Neural crest cell (in vitro differentiated cells): ENCODE data around the gene HSPA1A. TPM values are rescaled to one million over a fixed set of nuclear protein-coding genes. Genes with fewer than 3 reads are reported as not detected.
"Not testable (repeated sequence)": the region's sequence is repeated elsewhere in the genome, so short reads cannot be mapped to it uniquely, and the experiment has no call there.

Source experiments
- DNase-seq: peaks from one replicate; pipeline ENCODE4 v3.0.0; 2021; ENCODE audit warnings: low read depth, mixed read lengths, low spot score
- H3K27ac Mint-ChIP-seq: one replicate; pipeline ENCODE4 v1.8.0; 2021; ENCODE audit warnings: mild to moderate bottlenecking, mixed read lengths; ENCODE audit not compliant: unreplicated experiment
- H3K27me3 Mint-ChIP-seq: 2 replicates; pipeline ENCODE4 v1.8.0; 2021; ENCODE audit warnings: low read depth, mild to moderate bottlenecking, mixed read lengths
- H3K36me3 Mint-ChIP-seq: 2 replicates; pipeline ENCODE4 v1.8.0; 2021; ENCODE audit warnings: low read depth, mild to moderate bottlenecking, mixed read lengths
- H3K4me1 Mint-ChIP-seq: 2 replicates; pipeline ENCODE4 v1.8.0; 2021; ENCODE audit warnings: mixed read lengths
- H3K4me3 Mint-ChIP-seq: one replicate; pipeline ENCODE4 v1.8.0; 2021; ENCODE audit warnings: mild to moderate bottlenecking, mixed read lengths
- H3K9me3 Mint-ChIP-seq: 2 replicates; pipeline ENCODE4 v1.8.0; 2021; ENCODE audit warnings: mixed read lengths
- CTCF ChIP-seq: fragments of 200-600 bp; sonication (generic); conservative IDR thresholded peaks from 2 replicates; pipeline ENCODE4 v1.5.0; 2021; ENCODE audit warnings: antibody characterized with exemption, mild to moderate bottlenecking
- total RNA-seq: library from RNA; stranded (reverse); gene quantifications from 2 replicates; pipeline ENCODE4 v1.2.1, GENCODE V29; 2021

The HSPA1A gene
- total RNA-seq, 1 donor from 2014 or later: 72.3 TPM

GRCh38 chr6:31796993-31797385, 18.4 kb upstream of the HSPA1A start:
- H3K4me3 Mint-ChIP-seq: peak overlapping the region; percentile 77
- TF ChIP-seq CTCF: no peak
- H3K27ac Mint-ChIP-seq: no peak overlapping the region
- H3K4me1 Mint-ChIP-seq: peaks cover 23% of the 10 kb centered on the region
- H3K36me3 Mint-ChIP-seq: peaks cover 9% of the 10 kb centered on the region
- H3K27me3 Mint-ChIP-seq: no peaks in the 10 kb centered on the region
- H3K9me3 Mint-ChIP-seq: no peaks in the 10 kb centered on the region
- DNase-seq: no peak

- TF ChIP-seq CTCF: no peak
- no peak for DNase-seq
- H3K4me1 Mint-ChIP-seq: peaks cover 23% of the 10 kb centered on the region
- H3K27me3 Mint-ChIP-seq: no peaks in the 10 kb centered on the region
- no peak overlapping the region for H3K27ac Mint-ChIP-seq
- no peaks in the 10 kb centered on the region for H3K9me3 Mint-ChIP-seq
- H3K4me3 Mint-ChIP-seq: peak overlapping the region; percentile 77
- peaks cover 9% of the 10 kb centered on the region for H3K36me3 Mint-ChIP-seq
These were observed 17.8 kb upstream of the HSPA1A start for GRCh38 chr6:31797588-31797987.

- H3K4me1 Mint-ChIP-seq: peaks cover 15% of the 10 kb centered on the region
- H3K9me3 Mint-ChIP-seq: no peaks in the 10 kb centered on the region
- TF ChIP-seq CTCF: no peak
- no peak overlapping the region for H3K4me3 Mint-ChIP-seq
- H3K36me3 Mint-ChIP-seq: peaks cover 5% of the 10 kb centered on the region
- no peaks in the 10 kb centered on the region for H3K27me3 Mint-ChIP-seq
- DNase-seq: no peak
- H3K27ac Mint-ChIP-seq: no peak overlapping the region
These were observed 15.6 kb upstream of the HSPA1A start for GRCh38 chr6:31799781-31800180.

GRCh38 chr6:31801031-31801927, 14.1 kb upstream of the HSPA1A start:
- H3K36me3 Mint-ChIP-seq, H3K27me3 Mint-ChIP-seq, H3K9me3 Mint-ChIP-seq, DNase-seq, H3K4me3 Mint-ChIP-seq, H3K27ac Mint-ChIP-seq: not testable (repeated sequence)
- peaks cover 16% of the 10 kb centered on the region for H3K4me1 Mint-ChIP-seq

- no peak for DNase-seq
- no peaks in the 10 kb centered on the region for H3K27me3 Mint-ChIP-seq
- H3K27ac Mint-ChIP-seq: peak overlapping the region; percentile 99
- H3K4me3 Mint-ChIP-seq: peak overlapping the region; percentile 94
- H3K9me3 Mint-ChIP-seq: no peaks in the 10 kb centered on the region
- peaks cover 6% of the 10 kb centered on the region for H3K36me3 Mint-ChIP-seq
- TF ChIP-seq CTCF: no peak
- peaks cover 18% of the 10 kb centered on the region for H3K4me1 Mint-ChIP-seq
These were observed 9.3 kb upstream of the HSPA1A start for GRCh38 chr6:31805939-31806469.
